Smooth muscle cell (in vitro differentiated cells): ENCODE results near the gene KANK4. TPM values are rescaled to one million over a fixed set of nuclear protein-coding genes. Genes with fewer than 3 reads are reported as not detected.
A peak's percentile ranks its signal among the peaks of the same experiment; 100 is the strongest.

Experiments
- DNase-seq: peaks from one replicate; lab custom pipeline; 2025; ENCODE audit not compliant: unreplicated experiment; lab: John Stamatoyannopoulos, UW
- H2AFZ ChIP-seq: fragments of 200-600 bp; sonication (generic); 2 replicates; pipeline ENCODE4 v1.6.0; 2016; ENCODE audit warnings: antibody characterized with exemption, low read depth, mild to moderate bottlenecking
- H3F3A ChIP-seq: fragments of 200-600 bp; sonication (generic); 2 replicates; pipeline ENCODE4 v1.6.0; 2017; ENCODE audit warnings: antibody characterized with exemption, low read depth
- H3K27ac ChIP-seq: fragments of 200-600 bp; sonication (generic); 2 replicates; pipeline ENCODE4 v1.5.1; 2016; ENCODE audit warnings: low read depth, mild to moderate bottlenecking
- H3K27me3 ChIP-seq: fragments of 200-600 bp; sonication (generic); 2 replicates; pipeline ENCODE4 v1.6.1; 2016; ENCODE audit warnings: low read depth, mild to moderate bottlenecking
- H3K36me3 ChIP-seq: fragments of 200-600 bp; sonication (generic); 2 replicates; pipeline ENCODE4 v1.5.1; 2016; ENCODE audit warnings: low read depth
- H3K4me1 ChIP-seq: fragments of 200-600 bp; sonication (generic); 2 replicates; pipeline ENCODE4 v1.5.1; 2016; ENCODE audit warnings: low read depth
- H3K4me2 ChIP-seq: fragments of 200-600 bp; sonication (generic); 2 replicates; pipeline ENCODE4 v1.6.0; 2016; ENCODE audit warnings: mild to moderate bottlenecking
- H3K4me3 ChIP-seq: fragments of 200-600 bp; sonication (generic); 2 replicates; pipeline ENCODE4 v1.5.1; 2016; ENCODE audit warnings: mild to moderate bottlenecking
- H3K79me2 ChIP-seq: fragments of 200-600 bp; sonication (generic); 2 replicates; pipeline ENCODE4 v1.6.0; 2016; ENCODE audit warnings: low read depth, mild to moderate bottlenecking
- H3K9ac ChIP-seq: fragments of 200-600 bp; sonication (generic); 2 replicates; pipeline ENCODE4 v1.6.0; 2016; ENCODE audit warnings: low read depth
- H3K9me3 ChIP-seq: fragments of 200-600 bp; sonication (generic); replicated peaks from 2 replicates; pipeline ENCODE4 v1.5.1; 2016; ENCODE audit warnings: low read depth
- H4K20me1 ChIP-seq: fragments of 200-600 bp; sonication (generic); 2 replicates; pipeline ENCODE4 v1.6.0; 2016; ENCODE audit warnings: low read depth
- CTCF ChIP-seq: fragments of 200-600 bp; sonication (generic); IDR thresholded peaks from 2 replicates; pipeline ENCODE4 v1.5.1; 2017; ENCODE audit warnings: borderline replicate concordance, mild to moderate bottlenecking, antibody characterized with exemption; ENCODE audit not compliant: insufficient read depth, poor library complexity, severe bottlenecking
- WGBS: methylation state at CpG from one replicate; pipeline ENCODE4 v1.1.7; 2016; ENCODE audit warnings: low lambda C conversion rate; 5-methylcytosine and 5-hydroxymethylcytosine counted together
- polyA plus RNA-seq: library from polyadenylated mRNA; unstranded; fragments of >200 nt; fragmentation: Nextera tagmentation; extraction: Ambion mirVana; gene quantifications from 2 replicates; pipeline ENCODE4 v1.2.1, GENCODE V29; 2016
- total RNA-seq: library from RNA; depleted of rRNA; stranded (reverse); fragments of >200 nt; gene quantifications from 2 replicates; pipeline ENCODE4 v1.2.3, GENCODE V29; 2014

Gene KANK4
- total and polyA plus RNA-seq, 2 experiments from 2014 or later, result 69.2 to 77.8 TPM

GRCh38 chr1:62308606-62309005 lies 10.6 kb downstream of the KANK4 start:
- Histone ChIP-seq H3F3A (no peaks in the 10 kb centered on the region), H3K9me3 (no peaks in the 10 kb centered on the region), H2AFZ (no peak overlapping the region), H3K4me3 (no peak overlapping the region), H3K27me3 (no peaks in the 10 kb centered on the region), H3K79me2 (peaks cover 93% of the 10 kb centered on the region), H3K4me2 (no peak overlapping the region), H3K36me3 (no peaks in the 10 kb centered on the region), H4K20me1 (peaks cover 88% of the 10 kb centered on the region), H3K9ac (no peak overlapping the region), H3K27ac (peak overlapping the region; percentile 26), H3K4me1 (peaks cover 15% of the 10 kb centered on the region)
- DNase-seq, result no peak
- WGBS, result 80% methylated on average over 3 of the region's 3 CpGs
- no peak for TF ChIP-seq CTCF

DNA sequence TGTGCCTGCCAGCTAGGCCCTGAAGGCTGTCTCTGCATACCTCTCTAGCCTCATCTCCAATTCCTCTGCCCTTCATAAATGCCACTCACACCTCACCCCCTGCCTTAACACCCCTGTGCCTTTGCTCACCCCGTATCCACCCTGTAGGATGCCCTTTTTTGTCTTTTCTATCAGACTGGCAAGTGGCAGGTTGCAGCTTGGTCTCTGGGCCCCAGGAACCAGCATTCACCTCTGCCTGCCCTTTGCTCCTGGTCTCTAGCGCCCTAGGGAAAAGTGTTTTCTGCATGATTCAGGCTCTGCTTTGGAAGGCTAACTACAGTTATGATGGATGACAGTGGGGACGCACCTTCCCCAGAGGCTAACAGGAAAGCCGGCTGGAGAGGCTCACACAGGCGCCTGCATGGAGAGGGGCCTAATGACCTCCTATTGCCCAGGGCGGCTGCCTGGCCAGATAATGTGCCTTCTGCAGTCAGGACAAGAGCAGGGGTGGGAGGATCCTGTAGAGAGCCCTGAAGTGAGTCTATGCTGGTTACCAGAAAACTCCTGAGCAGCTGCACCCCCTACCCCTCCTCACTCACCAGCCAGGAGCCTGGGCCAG lies 11.2 kb downstream of the KANK4 start:
- no peaks in the 10 kb centered on the region for H3K36me3 ChIP-seq
- peaks cover 93% of the 10 kb centered on the region for H3K79me2 ChIP-seq
- H3K27me3 ChIP-seq, result no peaks in the 10 kb centered on the region
- peak overlapping the region; percentile 40 for H3K27ac ChIP-seq
- TF ChIP-seq CTCF, result no peak
- H3K9me3 ChIP-seq, result no peaks in the 10 kb centered on the region
- H3K4me3 ChIP-seq, result no peak overlapping the region
- peaks cover 94% of the 10 kb centered on the region for H4K20me1 ChIP-seq
- DNase-seq, result no peak
- no peak overlapping the region for H2AFZ ChIP-seq
- 59% methylated on average over 6 of the region's 6 CpGs for WGBS
- no peak overlapping the region for H3K4me2 ChIP-seq
- peaks cover 15% of the 10 kb centered on the region for H3K4me1 ChIP-seq
- no peaks in the 10 kb centered on the region for H3F3A ChIP-seq
- no peak overlapping the region for H3K9ac ChIP-seq

GRCh38 chr1:62307446-62307845 lies 11.8 kb downstream of the KANK4 start:
- Histone ChIP-seq H3K79me2 (peaks cover 93% of the 10 kb centered on the region), H3K36me3 (no peaks in the 10 kb centered on the region), H3K4me3 (no peak overlapping the region), H3K9me3 (no peaks in the 10 kb centered on the region), H3K9ac (no peak overlapping the region), H2AFZ (no peak overlapping the region), H3F3A (no peaks in the 10 kb centered on the region), H4K20me1 (peaks cover 96% of the 10 kb centered on the region), H3K27me3 (no peaks in the 10 kb centered on the region), H3K4me2 (peak overlapping the region; percentile 19), H3K4me1 (peaks cover 13% of the 10 kb centered on the region), H3K27ac (peak overlapping the region; percentile 40)
- 84% methylated on average over 1 of the region's 1 CpG for WGBS
- DNase-seq, result no peak
- TF ChIP-seq CTCF, result no peak

DNA sequence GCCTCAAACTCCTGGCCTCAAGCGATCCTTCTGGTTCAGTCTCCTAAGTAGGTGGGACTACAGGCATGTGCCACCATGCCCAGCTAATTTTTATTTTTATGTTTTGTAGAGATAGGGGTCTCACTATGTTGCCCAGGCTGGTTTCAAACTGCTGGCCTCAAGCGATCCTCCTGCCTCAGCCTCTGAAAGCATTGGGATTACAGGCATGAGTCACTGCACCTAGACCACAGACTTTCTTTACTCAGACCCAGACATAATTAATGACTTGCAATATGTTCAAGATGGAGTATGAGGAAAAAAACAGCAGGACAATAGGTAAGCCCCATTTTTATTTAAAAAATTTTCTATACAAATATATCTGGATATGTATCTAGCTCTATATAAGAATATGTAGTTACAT lies 13.2 kb downstream of the KANK4 start:
- no peaks in the 10 kb centered on the region for H3K36me3 ChIP-seq
- peaks cover 98% of the 10 kb centered on the region for H4K20me1 ChIP-seq
- 86% methylated on average over 2 of the region's 2 CpGs for WGBS

More for the DNA sequence above, 13.2 kb downstream of the KANK4 start:
- H3K4me1 ChIP-seq, result peaks cover under 1% of the 10 kb centered on the region
- H3K27ac ChIP-seq, result no peak overlapping the region
- no peak for DNase-seq
- no peaks in the 10 kb centered on the region for H3F3A ChIP-seq
- H3K4me3 ChIP-seq, result no peak overlapping the region
- no peak overlapping the region for H2AFZ ChIP-seq
- H3K27me3 ChIP-seq, result no peaks in the 10 kb centered on the region
- H3K9ac ChIP-seq, result no peak overlapping the region
- H3K79me2 ChIP-seq, result peaks cover 99% of the 10 kb centered on the region
- H3K9me3 ChIP-seq, result no peaks in the 10 kb centered on the region
- no peak for TF ChIP-seq CTCF
- H3K4me2 ChIP-seq, result no peak overlapping the region
